GM19452 (cell line): Measurements from ENCODE around the gene IL10.

Experiments
- ATAC-seq: cut with Tn5 transposase; IDR thresholded peaks from one replicate; pipeline ENCODE4 v1.9.1; 2021; ENCODE audit not compliant: unreplicated experiment

IL10 gene

DNA sequence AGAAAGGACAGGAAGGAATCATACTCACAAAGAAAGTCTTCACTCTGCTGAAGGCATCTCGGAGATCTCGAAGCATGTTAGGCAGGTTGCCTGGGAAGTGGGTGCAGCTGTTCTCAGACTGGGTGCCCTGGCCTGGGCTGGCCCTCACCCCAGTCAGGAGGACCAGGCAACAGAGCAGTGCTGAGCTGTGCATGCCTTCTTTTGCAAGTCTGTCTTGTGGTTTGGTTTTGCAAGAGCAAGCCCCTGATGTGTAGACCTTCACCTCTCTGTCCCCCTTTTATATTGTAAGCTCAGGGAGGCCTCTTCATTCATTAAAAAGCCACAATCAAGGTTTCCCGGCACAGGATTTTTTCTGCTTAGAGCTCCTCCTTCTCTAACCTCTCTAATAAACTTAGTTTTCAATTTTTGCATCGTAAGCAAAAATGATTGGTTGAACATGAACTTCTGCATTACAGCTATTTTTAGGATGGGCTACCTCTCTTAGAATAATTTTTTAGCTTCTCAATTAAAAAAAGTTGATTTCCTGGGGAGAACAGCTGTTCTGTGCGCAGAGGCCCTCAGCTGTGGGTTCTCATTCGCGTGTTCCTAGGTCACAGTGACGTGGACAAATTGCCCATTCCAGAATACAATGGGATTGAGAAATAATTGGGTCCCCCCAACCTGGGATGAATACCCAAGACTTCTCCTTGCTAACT lies at the start of gene IL10:
TSS of gene IL10 (minus strand) at position 252 of the 695 bp plus-strand sequence. CDS start at position 193, 59 bp downstream.
- ATAC-seq: no peak

DNA sequence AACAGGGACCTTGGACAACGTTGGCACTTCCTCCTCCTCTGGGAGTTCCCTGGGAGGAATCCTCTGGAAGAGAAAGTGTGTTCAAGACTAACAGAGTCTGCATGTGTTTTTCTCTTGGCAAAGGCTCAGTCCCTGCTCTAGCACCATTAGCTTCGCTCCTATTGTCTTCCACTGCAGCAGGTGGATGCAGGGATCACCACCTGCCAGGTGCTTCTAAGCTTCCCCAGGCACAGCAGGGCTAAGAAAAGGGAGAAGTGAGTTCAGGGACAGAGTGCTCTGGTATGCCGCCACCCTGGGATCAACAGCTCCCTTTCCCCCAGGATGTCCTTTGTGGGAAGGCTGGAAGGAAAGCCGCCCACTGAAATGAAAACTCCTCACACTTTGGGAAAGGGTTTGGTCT lies 49.2 kb upstream of the IL10 start:
- ATAC-seq: no peak

- ATAC-seq: peak; percentile 67
Measured at GRCh38 chr1:206816390-206817287, 44.3 kb upstream of the IL10 start.

GRCh38 chr1:206814716-206815341 lies 42.5 kb upstream of the IL10 start:
- no peak for ATAC-seq

GRCh38 chr1:206812471-206812870 lies 40.2 kb upstream of the IL10 start:
- ATAC-seq: no peak

GRCh38 chr1:206809504-206810084 lies 37.3 kb upstream of the IL10 start:
- no peak for ATAC-seq

DNA sequence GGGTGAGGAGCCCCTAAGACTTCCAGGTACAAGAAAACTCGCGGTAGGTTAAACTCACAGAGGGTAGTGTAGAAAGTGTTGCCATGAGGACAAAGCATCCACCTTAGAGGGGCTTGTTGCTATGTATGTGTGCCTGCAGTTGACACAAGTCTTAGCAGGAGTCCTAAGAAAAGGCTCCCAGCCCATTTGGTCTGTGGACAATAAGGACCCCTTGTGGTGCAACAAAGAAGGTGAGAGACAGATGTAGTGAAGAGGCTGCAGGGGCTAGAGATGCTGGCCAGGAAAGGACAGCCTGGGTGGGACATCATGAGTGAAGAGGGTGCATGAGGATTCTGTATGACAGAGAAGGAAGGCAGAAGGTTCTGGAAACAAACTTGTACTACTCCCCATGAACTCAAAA lies 36.3 kb upstream of the IL10 start:
- no peak for ATAC-seq

DNA sequence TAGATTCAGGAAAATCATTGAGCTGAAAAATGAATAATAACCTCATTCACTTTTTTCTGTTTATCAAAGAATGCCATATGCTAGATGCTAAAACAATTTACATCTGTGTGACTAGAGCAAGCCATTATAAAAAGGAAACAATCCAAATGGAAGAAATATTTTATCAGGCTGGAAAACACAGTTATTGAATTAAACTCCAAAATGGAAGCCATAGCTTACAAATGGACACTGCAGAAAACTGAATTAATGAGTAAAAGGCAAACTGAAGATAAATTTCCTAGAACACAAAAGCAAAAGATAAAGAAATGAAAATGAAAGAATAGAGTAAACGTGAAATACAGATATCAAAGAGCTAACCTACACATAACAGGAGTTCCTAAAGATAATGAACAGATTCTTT lies 33.1 kb upstream of the IL10 start:
- no peak for ATAC-seq

- no peak for ATAC-seq
Measured at GRCh38 chr1:206804156-206804737, 32.0 kb upstream of the IL10 start.

- peak; percentile 98 for ATAC-seq
Measured at GRCh38 chr1:206803221-206803730, 31.0 kb upstream of the IL10 start.

GRCh38 chr1:206802401-206802800 lies 30.1 kb upstream of the IL10 start:
- no peak for ATAC-seq

DNA sequence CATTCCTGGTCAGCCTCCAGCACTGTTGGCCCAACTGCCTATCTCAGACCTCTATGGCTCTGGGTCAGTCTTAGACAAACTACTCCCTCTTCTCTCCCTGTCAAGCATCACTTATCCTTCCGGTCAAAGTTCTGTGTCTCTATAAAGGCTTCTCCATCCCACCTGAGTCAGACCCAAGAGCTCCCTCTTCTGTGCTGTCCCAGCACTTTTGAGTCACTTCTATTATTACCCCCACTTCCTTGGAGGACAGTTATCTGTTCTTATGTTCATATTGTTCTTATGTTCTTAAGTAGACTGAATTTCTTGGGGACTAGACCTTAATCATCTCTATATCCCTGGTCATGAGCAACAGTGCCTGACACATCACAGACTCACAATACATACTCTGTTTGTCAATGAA lies 29.2 kb upstream of the IL10 start:
- no peak for ATAC-seq

- ATAC-seq: no peak
Measured at GRCh38 chr1:206800891-206801290, 28.6 kb upstream of the IL10 start.

GRCh38 chr1:206800411-206800810 lies 28.1 kb upstream of the IL10 start:
- no peak for ATAC-seq

DNA sequence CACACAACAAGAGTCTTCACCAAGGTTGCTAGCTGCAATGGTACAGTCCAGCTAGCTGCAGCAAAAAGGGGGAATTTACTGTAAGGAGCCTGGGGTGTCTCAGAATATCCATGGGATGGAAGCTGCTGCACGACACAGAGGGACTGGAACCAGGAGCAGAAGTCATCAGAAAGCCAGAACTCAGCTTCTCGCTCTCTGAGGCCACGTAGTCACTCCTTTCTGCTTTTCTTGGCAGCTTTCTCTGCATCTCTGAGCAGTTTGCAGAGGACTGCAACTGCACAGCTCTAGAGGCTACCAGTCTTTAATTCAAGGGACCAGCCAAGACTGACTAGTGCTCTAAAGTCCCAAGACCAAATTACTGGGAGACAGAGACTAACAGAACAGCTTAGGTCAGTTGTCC lies 27.0 kb upstream of the IL10 start:
- no peak for ATAC-seq

- ATAC-seq: no peak
Measured at GRCh38 chr1:206798384-206798996, 26.2 kb upstream of the IL10 start.

DNA sequence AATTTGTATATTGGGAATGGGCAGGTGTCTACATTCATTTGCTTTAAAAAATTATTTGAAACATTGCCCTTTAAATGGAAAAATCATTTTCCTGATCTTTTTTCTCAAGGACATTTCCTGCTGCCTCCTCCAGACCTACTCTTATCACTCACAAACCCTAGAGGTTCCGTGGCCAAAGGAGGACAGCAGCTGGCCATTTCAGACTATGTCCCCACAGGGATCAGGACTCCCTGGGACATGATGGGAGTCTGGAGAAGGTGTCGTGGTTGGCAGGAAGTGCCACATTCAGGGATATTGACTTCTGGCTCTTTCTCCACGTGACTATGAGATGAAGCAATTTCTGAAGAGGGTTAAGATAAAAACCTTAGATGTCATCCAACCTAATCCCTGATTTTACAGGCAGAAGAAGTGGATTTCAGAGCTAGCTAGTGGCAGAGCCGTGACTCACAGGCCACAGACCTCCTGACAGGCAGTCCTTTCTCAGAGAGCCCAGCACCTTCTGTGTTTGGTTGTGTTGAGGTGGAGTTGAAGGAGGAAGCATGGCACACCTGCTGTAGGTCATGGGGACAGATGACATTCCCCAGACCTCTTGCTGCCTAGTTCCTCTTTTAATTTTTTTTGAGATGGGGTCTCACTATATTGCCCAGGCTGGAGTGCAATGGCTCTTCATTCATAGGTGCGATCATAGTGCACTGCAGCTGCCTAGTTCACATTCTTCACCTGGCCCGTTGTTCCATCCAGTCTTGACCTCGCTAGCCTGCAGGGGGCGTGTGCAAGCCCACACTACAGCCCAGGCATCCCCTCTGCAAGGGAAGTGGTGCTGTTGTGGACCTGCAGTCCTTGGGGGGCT lies 25.5 kb upstream of the IL10 start:
- no peak for ATAC-seq

DNA sequence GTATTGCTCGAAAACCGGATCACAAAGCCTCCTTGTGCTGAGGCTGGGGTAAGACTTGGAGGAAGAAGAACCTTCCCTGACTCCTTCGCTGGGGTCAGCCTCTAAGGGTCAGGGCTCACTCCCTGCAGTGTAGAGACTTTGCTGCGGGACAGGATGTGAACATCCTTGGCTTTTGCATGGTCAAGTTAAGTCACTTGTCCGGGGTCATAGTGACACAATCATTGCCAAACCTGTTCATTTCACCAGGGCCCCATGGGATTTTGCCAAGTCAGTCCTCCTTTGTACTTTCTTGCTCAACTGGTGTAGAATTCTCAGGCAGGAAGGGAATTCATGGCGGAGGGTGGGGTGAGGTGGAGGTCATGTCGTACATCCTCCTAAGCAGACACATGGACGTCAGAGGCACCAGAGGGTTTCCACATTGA lies 24.7 kb upstream of the IL10 start:
- ATAC-seq: no peak

GRCh38 chr1:206796116-206796515 lies 23.8 kb upstream of the IL10 start:
- ATAC-seq: no peak
